OCI-LY3 (cell line): ENCODE data around the gene MAPKAPK5.

Source experiments
- H2AFZ ChIP-seq: fragments of 200-600, 300-600 bp; shearing (Covaris generic); 2 replicates; pipeline ENCODE4 v1.6.0; 2014; ENCODE audit warnings: antibody characterized with exemption, low read depth, low read length
- H3K27ac ChIP-seq: fragments of 200-600, 300-600 bp; sonication (generic); 2 replicates; pipeline ENCODE4 v1.5.1; 2014; ENCODE audit warnings: mild to moderate bottlenecking, low read length, moderate library complexity, mixed read lengths
- H3K27me3 ChIP-seq: fragments of 200-600, 300-600 bp; sonication (generic); 2 replicates; pipeline ENCODE4 v1.6.1; 2014; ENCODE audit warnings: low read depth, low read length, mixed read lengths
- H3K36me3 ChIP-seq: fragments of 200-600, 300-600 bp; sonication (generic); replicated peaks from 2 replicates; pipeline ENCODE3; 2014; ENCODE audit warnings: low read depth, low read length, mixed read lengths
- H3K4me1 ChIP-seq: fragments of 300-600, 200-600 bp; sonication (generic); 2 replicates; pipeline ENCODE4 v1.6.1; 2014; ENCODE audit warnings: low read length, mixed read lengths
- H3K4me2 ChIP-seq: fragments of 200-600, 300-600 bp; sonication (generic); 2 replicates; pipeline ENCODE4 v1.6.1; 2014; ENCODE audit warnings: low read length, mixed read lengths
- H3K4me3 ChIP-seq: fragments of 300-600, 200-600 bp; sonication (generic); 2 replicates; pipeline ENCODE4 v1.5.1; 2014; ENCODE audit warnings: antibody characterized with exemption, mild to moderate bottlenecking, low read length, moderate library complexity
- H3K79me2 ChIP-seq: fragments of 300-600, 200-600 bp; shearing (Covaris generic); 2 replicates; pipeline ENCODE4 v1.6.1; 2014; ENCODE audit warnings: mild to moderate bottlenecking, low read length, mixed read lengths
- H3K9ac ChIP-seq: fragments of 300-600, 200-600 bp; shearing (Covaris generic); 2 replicates; pipeline ENCODE4 v1.6.0; 2014; ENCODE audit warnings: mild to moderate bottlenecking, low read length, moderate library complexity
- H3K9me3 ChIP-seq: fragments of 200-600, 300-600 bp; shearing (Covaris generic); 2 replicates; pipeline ENCODE4 v1.6.1; 2014; ENCODE audit warnings: low read length, mixed read lengths; ENCODE audit not compliant: insufficient read depth
- H4K20me1 ChIP-seq: fragments of 200-600, 300-600 bp; sonication (generic); 2 replicates; pipeline ENCODE4 v1.6.1; 2016; ENCODE audit warnings: low read length, mixed read lengths; ENCODE audit not compliant: insufficient read depth
- EZH2phosphoT487 ChIP-seq: fragments of 200-600 bp; shearing (Covaris generic); IDR thresholded peaks from 2 replicates; pipeline ENCODE4 v1.6.1; 2018; ENCODE audit warnings: antibody characterized with exemption, mixed run types, low read depth
- TF ChIP-seq, protein P1 (sequence below): fragments of 200-600, 300-600 bp; sonication (generic); IDR thresholded peaks from 2 replicates; pipeline ENCODE4 v1.5.1; 2014; ENCODE audit warnings: antibody characterized with exemption, low read length, low read depth

Gene MAPKAPK5

DNA sequence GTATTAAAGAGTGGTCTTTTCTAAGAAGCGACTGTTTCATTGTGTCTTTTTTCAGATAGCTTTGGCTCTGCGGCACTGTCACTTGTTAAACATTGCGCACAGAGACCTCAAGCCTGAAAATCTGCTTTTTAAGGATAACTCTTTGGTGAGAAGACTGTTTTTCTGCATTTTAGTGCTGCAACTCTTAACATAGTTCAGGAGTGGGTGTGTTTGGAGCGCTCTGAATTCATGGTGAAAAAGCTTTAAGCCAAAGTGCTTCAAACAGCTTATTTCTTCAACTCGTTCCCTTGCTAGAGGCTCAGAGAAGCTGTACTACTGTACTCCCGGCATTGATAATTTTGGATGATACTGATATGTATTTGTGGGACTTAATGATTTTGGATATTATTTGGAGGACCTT is 28.2 kb downstream of the MAPKAPK5 start:
- H3K4me3 ChIP-seq: no peak overlapping the region
- no peak overlapping the region for H3K27ac ChIP-seq
- H4K20me1 ChIP-seq: no peaks in the 10 kb centered on the region
- TF ChIP-seq, protein P1, sequence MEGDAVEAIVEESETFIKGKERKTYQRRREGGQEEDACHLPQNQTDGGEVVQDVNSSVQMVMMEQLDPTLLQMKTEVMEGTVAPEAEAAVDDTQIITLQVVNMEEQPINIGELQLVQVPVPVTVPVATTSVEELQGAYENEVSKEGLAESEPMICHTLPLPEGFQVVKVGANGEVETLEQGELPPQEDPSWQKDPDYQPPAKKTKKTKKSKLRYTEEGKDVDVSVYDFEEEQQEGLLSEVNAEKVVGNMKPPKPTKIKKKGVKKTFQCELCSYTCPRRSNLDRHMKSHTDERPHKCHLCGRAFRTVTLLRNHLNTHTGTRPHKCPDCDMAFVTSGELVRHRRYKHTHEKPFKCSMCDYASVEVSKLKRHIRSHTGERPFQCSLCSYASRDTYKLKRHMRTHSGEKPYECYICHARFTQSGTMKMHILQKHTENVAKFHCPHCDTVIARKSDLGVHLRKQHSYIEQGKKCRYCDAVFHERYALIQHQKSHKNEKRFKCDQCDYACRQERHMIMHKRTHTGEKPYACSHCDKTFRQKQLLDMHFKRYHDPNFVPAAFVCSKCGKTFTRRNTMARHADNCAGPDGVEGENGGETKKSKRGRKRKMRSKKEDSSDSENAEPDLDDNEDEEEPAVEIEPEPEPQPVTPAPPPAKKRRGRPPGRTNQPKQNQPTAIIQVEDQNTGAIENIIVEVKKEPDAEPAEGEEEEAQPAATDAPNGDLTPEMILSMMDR: no peak
- no peak for TF ChIP-seq EZH2phosphoT487
- no peaks in the 10 kb centered on the region for H3K27me3 ChIP-seq
- H3K9me3 ChIP-seq: no peaks in the 10 kb centered on the region
- H3K79me2 ChIP-seq: peaks cover 7% of the 10 kb centered on the region; the same call in 1 of the 2 replicates
- H3K4me1 ChIP-seq: no peaks in the 10 kb centered on the region
- H3K9ac ChIP-seq: no peak overlapping the region
- no peak overlapping the region for H2AFZ ChIP-seq
- no peak overlapping the region for H3K4me2 ChIP-seq
- H3K36me3 ChIP-seq: peaks cover 63% of the 10 kb centered on the region

GRCh38 chr12:111870706-111871105 is 28.7 kb downstream of the MAPKAPK5 start:
- Histone ChIP-seq H3K79me2 (peaks cover 8% of the 10 kb centered on the region; the same call in 1 of the 2 replicates), H3K27me3 (no peaks in the 10 kb centered on the region), H3K4me1 (no peaks in the 10 kb centered on the region), H3K36me3 (peaks cover 63% of the 10 kb centered on the region), H4K20me1 (no peaks in the 10 kb centered on the region), H3K4me2 (no peak overlapping the region), H3K9ac (no peak overlapping the region), H3K27ac (no peak overlapping the region), H3K4me3 (no peak overlapping the region), H2AFZ (no peak overlapping the region), H3K9me3 (no peaks in the 10 kb centered on the region)
- TF ChIP-seq, protein P1: no peak
- no peak for TF ChIP-seq EZH2phosphoT487

DNA sequence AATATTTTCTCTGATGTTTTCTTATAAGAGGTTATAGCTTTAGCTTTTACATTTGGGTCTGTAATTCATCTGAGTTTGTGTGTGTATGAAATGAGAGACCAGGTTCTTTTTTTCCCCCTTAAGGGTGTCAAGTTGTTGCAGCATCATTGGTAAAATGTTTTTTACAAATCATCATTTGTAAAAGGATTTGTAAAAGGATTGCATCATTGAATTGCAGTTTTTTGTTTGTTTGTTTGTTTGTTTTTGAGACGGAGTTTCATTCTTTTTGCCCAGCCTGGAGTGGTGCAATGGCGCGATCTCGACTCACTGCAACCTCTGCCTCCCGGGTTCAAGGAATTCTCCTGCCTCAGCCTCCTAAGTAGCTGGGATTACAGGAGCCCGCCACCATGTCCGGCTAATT is 31.1 kb downstream of the MAPKAPK5 start:
- Histone ChIP-seq H2AFZ (no peak overlapping the region), H3K9me3 (no peaks in the 10 kb centered on the region), H3K27me3 (no peaks in the 10 kb centered on the region), H3K4me2 (no peak overlapping the region), H3K4me1 (no peaks in the 10 kb centered on the region), H3K4me3 (no peak overlapping the region), H3K27ac (no peak overlapping the region), H3K9ac (no peak overlapping the region), H4K20me1 (no peaks in the 10 kb centered on the region), H3K79me2 (peaks cover 3% of the 10 kb centered on the region; the same call in 1 of the 2 replicates), H3K36me3 (peaks cover 50% of the 10 kb centered on the region)
- TF ChIP-seq EZH2phosphoT487: no peak
- TF ChIP-seq, protein P1: no peak

DNA sequence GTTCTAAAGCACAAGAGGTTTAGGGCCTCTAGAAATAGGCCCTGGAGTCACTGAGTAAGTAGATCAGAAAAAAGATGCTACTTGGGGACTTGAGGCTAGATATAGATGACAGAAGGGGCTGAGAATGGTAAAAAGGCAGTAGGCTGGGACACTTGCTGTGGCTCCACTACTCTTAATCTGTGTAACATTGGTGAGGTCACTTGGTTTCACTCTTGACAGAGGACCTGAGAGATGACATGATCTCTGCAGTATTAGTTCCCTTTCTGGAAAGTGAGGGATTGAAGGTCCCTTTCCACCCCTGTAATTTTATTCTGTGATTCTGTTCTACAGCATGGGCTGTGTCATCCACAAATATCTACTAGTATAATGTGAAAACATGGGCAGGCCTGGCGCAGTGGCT is 39.7 kb downstream of the MAPKAPK5 start:
- H3K36me3 ChIP-seq: peaks cover 57% of the 10 kb centered on the region

More for the DNA sequence above, 39.7 kb downstream of the MAPKAPK5 start:
- H2AFZ ChIP-seq: no peak overlapping the region
- H3K9me3 ChIP-seq: no peaks in the 10 kb centered on the region
- no peak overlapping the region for H3K9ac ChIP-seq
- H3K4me2 ChIP-seq: no peak overlapping the region
- H3K79me2 ChIP-seq: peaks cover 5% of the 10 kb centered on the region; the same call in 1 of the 2 replicates
- no peak overlapping the region for H3K4me3 ChIP-seq
- no peaks in the 10 kb centered on the region for H4K20me1 ChIP-seq
- no peaks in the 10 kb centered on the region for H3K27me3 ChIP-seq
- TF ChIP-seq, protein P1: no peak
- TF ChIP-seq EZH2phosphoT487: no peak
- H3K27ac ChIP-seq: no peak overlapping the region
- peaks cover 4% of the 10 kb centered on the region for H3K4me1 ChIP-seq
